Breast epithelium (tissue), 4 donors: Measurements from ENCODE around the gene GADL1. TPM values are rescaled to one million over a fixed set of nuclear protein-coding genes. Genes with fewer than 3 reads are reported as not detected.

Source experiments
- DNase-seq, 2 donors: peaks; one replicate each; pipeline ENCODE4 v3.0.0-alpha.2; 2019; ENCODE audit warnings: low spot score in 2 of 2
- H3K27ac ChIP-seq, 2 donors: fragments of 200-600 bp; sonication (generic) in 1 of 2; one replicate each; pipeline ENCODE4 v1.5.1; 2016 to 2019; ENCODE audit warnings: mild to moderate bottlenecking in 1 of 2
- H3K27me3 ChIP-seq, 2 donors: fragments of 200-600 bp; sonication (generic) in 1 of 2; one replicate each; pipeline versions ENCODE4 v1.5.1 to v1.6.0; 2017 to 2019; ENCODE audit warnings: control low read depth in 1 of 2, mild to moderate bottlenecking in 1 of 2
- H3K36me3 ChIP-seq: fragments of 200-600 bp; one replicate; pipeline ENCODE4 v1.5.1; 2019
- H3K4me1 ChIP-seq, 2 donors: fragments of 200-600 bp; sonication (generic); one replicate each; pipeline ENCODE4 v1.5.1; 2016 to 2019; ENCODE audit warnings: control low read depth in 1 of 2
- H3K4me3 ChIP-seq, 3 donors: fragments of 200-600 bp; sonication (generic); 1 replicate in 2 of 3; 2 replicates in 1 of 3; pipeline ENCODE4 v1.5.1; 2016 to 2019; ENCODE audit warnings: mild to moderate bottlenecking in 3 of 3, moderate library complexity in 2 of 3
- H3K9me3 ChIP-seq, 2 donors: fragments of 200-600 bp; sonication (generic) in 1 of 2; one replicate each; pipeline ENCODE4 v1.5.1; 2016 to 2019; ENCODE audit warnings: control low read depth in 1 of 2
- POLR2A ChIP-seq: fragments of 450-650 bp; IDR thresholded peaks from one replicate; pipeline ENCODE4 v1.6.1; 2016; ENCODE audit warnings: antibody characterized with exemption, mild to moderate bottlenecking, moderate library complexity
- POLR2AphosphoS5 ChIP-seq, 3 donors: sonication (generic); formaldehyde crosslinking; IDR thresholded peaks; one replicate each; pipeline ENCODE4 v1.6.1; 2017; ENCODE audit warnings: antibody characterized with exemption in 3 of 3
- intact Hi-C: fragments of 100-400 bp; cut with DNase I; formaldehyde crosslinking; loops from one replicate; pipeline ENCODE4 v1.15.1; 2023; ENCODE audit warnings: low total_unique reads
- total RNA-seq, 3 donors: library from RNA; depleted of rRNA; stranded (reverse); fragments of >200 nt; gene quantifications; one replicate each; pipeline ENCODE4 v1.1.0, GENCODE V29; 2016
- TF ChIP-seq, protein P1 (sequence below), 3 donors: fragments of 450-650 bp; IDR thresholded peaks; one replicate each; pipeline ENCODE4 v1.5.1; 2016 to 2017; ENCODE audit warnings: antibody characterized with exemption in 3 of 3, mild to moderate bottlenecking in 3 of 3, moderate library complexity in 3 of 3

The GADL1 gene
- total RNA-seq, 3 donors from 2014 or later, result not detected

DNA sequence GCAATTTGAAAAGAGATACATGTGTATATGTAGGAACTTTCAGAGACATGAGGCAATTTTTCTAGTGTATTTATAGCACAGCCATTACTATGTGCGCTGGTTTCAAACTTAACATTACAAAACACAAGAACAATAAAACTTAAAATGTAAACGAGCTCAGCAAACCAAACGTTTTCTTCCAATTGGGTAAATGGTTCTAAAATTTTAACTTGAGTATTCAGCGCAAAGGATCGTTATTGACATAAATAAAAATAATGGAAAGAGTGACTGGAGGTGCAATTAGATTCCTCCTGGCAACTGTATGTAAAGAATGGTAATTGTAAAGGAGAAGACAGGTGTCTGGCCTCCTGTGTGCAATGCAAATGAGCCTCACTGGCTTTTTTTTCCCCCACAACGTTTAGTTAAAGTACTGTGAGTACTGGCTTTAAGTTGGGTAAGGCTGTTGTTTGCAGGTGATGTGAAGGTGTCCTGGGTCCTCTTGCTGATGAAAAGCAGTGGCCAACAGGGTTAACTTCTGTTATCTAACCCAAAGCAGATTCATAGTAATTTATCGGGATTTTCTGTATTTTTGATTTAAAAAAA is 14.1 kb upstream of the GADL1 start:
- no peak overlapping the region for H3K27ac ChIP-seq
- TF ChIP-seq, protein P1, sequence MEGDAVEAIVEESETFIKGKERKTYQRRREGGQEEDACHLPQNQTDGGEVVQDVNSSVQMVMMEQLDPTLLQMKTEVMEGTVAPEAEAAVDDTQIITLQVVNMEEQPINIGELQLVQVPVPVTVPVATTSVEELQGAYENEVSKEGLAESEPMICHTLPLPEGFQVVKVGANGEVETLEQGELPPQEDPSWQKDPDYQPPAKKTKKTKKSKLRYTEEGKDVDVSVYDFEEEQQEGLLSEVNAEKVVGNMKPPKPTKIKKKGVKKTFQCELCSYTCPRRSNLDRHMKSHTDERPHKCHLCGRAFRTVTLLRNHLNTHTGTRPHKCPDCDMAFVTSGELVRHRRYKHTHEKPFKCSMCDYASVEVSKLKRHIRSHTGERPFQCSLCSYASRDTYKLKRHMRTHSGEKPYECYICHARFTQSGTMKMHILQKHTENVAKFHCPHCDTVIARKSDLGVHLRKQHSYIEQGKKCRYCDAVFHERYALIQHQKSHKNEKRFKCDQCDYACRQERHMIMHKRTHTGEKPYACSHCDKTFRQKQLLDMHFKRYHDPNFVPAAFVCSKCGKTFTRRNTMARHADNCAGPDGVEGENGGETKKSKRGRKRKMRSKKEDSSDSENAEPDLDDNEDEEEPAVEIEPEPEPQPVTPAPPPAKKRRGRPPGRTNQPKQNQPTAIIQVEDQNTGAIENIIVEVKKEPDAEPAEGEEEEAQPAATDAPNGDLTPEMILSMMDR (IDR thresholded peaks at IDR 0.05), result no peak
- TF ChIP-seq POLR2A (no peak), POLR2AphosphoS5 (IDR thresholded peaks at IDR 0.05) (no peak)
- no peaks in the 10 kb centered on the region for H3K36me3 ChIP-seq
- H3K4me3 ChIP-seq, result no peak overlapping the region
- no peak for DNase-seq
- H3K9me3 ChIP-seq, result no peaks in the 10 kb centered on the region
- no peaks in the 10 kb centered on the region for H3K4me1 ChIP-seq
- intact Hi-C loops, result no loop called here
- H3K27me3 ChIP-seq, result no peaks in the 10 kb centered on the region

DNA sequence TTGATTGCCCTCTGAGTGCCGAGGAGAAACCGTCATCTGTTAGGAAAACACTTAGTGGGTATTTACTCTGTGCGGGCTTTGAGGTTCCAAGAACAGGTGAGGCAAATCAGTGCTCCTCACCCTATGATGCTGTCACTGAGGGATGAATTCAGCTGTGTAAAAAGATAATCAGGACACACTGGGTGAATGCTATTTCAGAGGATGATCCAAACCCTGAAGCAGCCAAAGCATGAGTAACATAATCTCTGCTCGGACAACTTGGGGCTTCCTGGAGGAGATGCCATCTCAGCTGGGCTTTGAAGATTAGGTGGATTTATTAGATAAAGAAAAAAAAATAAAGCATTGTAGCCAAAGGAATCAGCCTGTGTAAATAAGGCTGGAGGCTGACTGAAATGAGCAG is 10.5 kb upstream of the GADL1 start:
- Histone ChIP-seq H3K9me3 (no peaks in the 10 kb centered on the region), H3K27ac (no peak overlapping the region), H3K4me1 (no peaks in the 10 kb centered on the region), H3K36me3 (no peaks in the 10 kb centered on the region), H3K27me3 (no peaks in the 10 kb centered on the region), H3K4me3 (no peak overlapping the region)
- intact Hi-C loops, result no loop called here
- TF ChIP-seq, protein P1 (IDR thresholded peaks at IDR 0.05), result no peak
- no peak for TF ChIP-seq POLR2A
- no peak for DNase-seq

DNA sequence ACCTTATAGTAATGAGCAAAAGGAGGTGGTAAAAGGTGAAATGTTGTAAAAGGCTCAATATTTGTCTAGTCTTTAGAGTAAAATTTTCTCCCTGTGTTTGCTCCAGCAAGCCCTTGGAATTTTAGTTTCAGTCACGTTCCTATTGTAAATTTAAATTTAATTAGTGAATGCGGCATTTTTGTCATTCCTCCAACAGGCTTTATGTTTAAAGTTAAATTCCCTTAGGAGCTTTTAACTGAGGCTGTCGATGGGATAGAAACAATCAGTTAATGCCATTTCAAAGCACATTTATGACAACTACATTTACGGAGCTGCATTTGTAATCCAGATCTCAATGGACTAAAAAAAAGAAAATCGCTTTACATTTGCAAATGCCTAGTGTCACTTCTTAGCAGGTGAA is 868 bp upstream of the GADL1 start:
- no peak for DNase-seq
- Histone ChIP-seq H3K27me3 (peaks cover 0 to 19% of the 10 kb centered on the region in 2 donors), H3K36me3 (no peaks in the 10 kb centered on the region), H3K4me1 (no peaks in the 10 kb centered on the region), H3K9me3 (no peaks in the 10 kb centered on the region), H3K4me3 (no peak overlapping the region), H3K27ac (no peak overlapping the region)
- no peak for TF ChIP-seq POLR2AphosphoS5 (IDR thresholded peaks at IDR 0.05)
- no peak for TF ChIP-seq POLR2A
- TF ChIP-seq, protein P1 (IDR thresholded peaks at IDR 0.05), result no peak
- intact Hi-C loops, result no loop called here

DNA sequence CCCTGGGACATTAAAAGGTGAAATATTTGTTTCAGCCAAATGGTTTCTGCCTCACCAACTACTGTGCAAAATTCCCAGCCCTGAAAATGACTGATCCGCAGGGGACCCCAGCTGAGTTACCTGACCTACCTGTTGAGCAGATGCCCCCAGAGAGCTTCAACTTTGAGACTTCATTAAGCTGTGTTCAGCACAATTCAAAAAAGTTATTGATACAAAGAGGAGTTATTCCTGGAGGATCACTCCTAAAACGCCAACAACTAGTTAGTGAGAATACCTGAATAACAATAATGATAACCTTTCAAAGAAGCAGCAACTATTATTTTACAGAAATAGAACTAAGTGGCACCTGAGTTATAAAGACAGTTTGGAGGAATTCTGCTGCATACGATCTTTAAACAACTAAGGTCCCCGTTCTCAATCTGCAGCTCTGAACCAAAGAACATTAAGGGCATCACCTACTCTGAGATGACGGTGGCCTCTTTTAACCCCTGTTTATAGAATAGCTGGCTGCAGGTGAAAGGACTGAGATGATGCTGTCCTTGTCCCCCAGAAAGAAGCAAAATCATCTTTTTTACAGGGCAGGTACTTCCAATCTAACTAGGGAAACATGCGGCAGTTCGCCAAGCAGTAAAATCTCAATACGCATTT is 659 bp downstream of the GADL1 start:
- intact Hi-C loops, result no loop called here
- H3K4me3 ChIP-seq, result peak overlapping the region; percentile 59 to 69 (median 59)
- no peaks in the 10 kb centered on the region for H3K36me3 ChIP-seq
- no peak for DNase-seq
- TF ChIP-seq POLR2AphosphoS5 (IDR thresholded peaks at IDR 0.05) (no peak), POLR2A (no peak)
- TF ChIP-seq, protein P1 (IDR thresholded peaks at IDR 0.05), result no peak
- H3K4me1 ChIP-seq, result no peaks in the 10 kb centered on the region
- peaks cover 0 to 19% of the 10 kb centered on the region in 2 donors for H3K27me3 ChIP-seq
- H3K9me3 ChIP-seq, result no peaks in the 10 kb centered on the region
- H3K27ac ChIP-seq, result no peak overlapping the region

DNA sequence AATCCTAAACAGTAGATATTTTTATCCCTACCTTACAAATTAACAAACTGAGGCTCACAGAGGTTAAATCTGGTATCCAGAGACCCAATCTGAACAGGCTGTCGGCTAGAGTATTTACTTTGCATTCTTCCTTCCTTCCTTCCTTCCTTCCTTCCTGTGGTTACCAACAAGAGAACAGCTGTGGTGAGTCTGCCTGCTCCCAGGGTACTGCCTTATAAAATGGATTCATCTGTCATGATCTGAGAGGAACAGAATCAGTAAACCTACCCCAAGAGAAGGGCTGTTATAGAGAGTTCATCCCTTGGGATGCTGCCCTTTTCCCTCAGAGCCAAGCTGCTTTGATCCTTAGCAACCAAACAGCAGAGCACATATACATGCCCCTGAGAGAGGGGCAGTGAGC is 3.6 kb downstream of the GADL1 start:
- intact Hi-C loops, result no loop called here
- Histone ChIP-seq H3K4me1 (no peaks in the 10 kb centered on the region), H3K9me3 (no peaks in the 10 kb centered on the region), H3K4me3 (no peak overlapping the region), H3K36me3 (no peaks in the 10 kb centered on the region), H3K27ac (no peak overlapping the region), H3K27me3 (peaks cover 0 to 19% of the 10 kb centered on the region in 2 donors)
- DNase-seq, result no peak
- TF ChIP-seq POLR2A (no peak), POLR2AphosphoS5 (IDR thresholded peaks at IDR 0.05) (no peak)
- TF ChIP-seq, protein P1 (IDR thresholded peaks at IDR 0.05), result no peak
